ENCODE measurements around the gene FZD10.

The FZD10 gene

GRCh38 chr12:130155416-130156073 is 6.7 kb upstream of the FZD10 start:
- no peak for DNase-seq (ENCODE audit: low spot score)

DNA sequence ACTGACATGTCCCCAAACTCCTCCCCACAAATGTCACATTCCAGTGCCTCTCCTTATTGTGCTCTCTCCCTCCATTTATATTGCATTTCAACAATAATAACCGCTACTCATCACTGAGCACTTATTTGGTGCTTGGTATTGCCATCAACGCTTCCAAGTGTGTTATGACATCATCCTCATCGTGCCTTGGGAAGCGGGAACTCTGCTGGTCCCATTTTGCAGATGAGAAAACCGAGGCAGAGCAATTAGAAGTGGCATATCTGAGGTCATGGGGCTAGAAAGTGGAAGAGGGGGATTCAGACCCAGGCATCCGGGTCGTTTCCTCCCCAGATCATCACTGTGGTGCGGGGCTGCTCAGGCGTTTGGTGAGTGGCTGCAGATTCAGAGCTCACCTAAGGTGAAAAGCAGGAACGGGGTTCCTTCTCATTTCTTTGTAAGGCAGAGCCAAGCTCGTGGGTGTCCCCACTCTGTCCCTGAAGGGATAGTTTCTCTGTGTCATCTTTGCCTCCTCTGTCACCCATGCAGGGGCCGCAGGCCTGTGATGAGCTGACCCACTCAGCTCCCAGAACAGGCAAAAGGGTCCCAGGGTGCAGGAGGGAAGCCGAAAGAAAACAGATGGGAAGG is 5.5 kb upstream of the FZD10 start:
- no peak for DNase-seq (ENCODE audit: low spot score)

- DNase-seq (ENCODE audit: low spot score), result no peak
Measured at GRCh38 chr12:130157998-130158753, 4.1 kb upstream of the FZD10 start.

GRCh38 chr12:130158754-130159059 is 3.6 kb upstream of the FZD10 start:
- no peak for DNase-seq (ENCODE audit: low spot score)

- DNase-seq (ENCODE audit: low spot score), result no peak
Measured at GRCh38 chr12:130160306-130160705, 2.0 kb upstream of the FZD10 start.

DNA sequence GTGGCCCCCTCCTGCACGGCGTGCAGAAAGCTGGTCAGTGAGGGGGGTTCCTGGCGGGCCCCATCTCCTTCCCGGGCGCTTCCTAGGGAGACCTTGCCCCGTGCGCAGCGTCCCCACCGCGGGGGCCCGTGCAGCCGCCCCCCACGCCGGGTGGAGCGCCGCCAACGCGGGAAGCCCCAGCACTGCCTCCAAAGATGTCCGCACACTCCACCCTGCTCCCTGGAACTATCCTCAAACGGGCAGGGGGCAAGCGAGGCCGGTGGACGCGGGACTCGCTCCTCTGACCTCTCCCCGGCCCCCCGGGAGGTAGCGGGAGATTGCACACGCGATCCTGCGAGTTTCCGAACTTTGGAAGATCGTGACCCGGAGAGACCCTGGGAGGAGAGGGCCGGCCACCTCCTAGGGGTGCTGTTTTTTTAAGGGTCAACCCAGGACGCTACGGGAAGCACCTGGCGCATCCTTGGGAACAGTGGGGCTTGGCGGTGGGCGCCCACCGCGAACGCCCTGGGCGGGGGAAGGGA is 1.5 kb upstream of the FZD10 start:
- DNase-seq (ENCODE audit: low spot score), result no peak

- no peak for DNase-seq (ENCODE audit: low spot score)
Measured at GRCh38 chr12:130161261-130162243, 712 bp upstream of the FZD10 start.

- DNase-seq (ENCODE audit: low spot score), result no peak
Measured at GRCh38 chr12:130162745-130163460, 639 bp downstream of the FZD10 start.

- DNase-seq (ENCODE audit: low spot score), result no peak
Measured at GRCh38 chr12:130163461-130164215, 1.4 kb downstream of the FZD10 start.

- DNase-seq (ENCODE audit: low spot score), result no peak
Measured at GRCh38 chr12:130164216-130164542, 1.9 kb downstream of the FZD10 start.

- DNase-seq (ENCODE audit: low spot score), result no peak
Measured at GRCh38 chr12:130164936-130165335, 2.7 kb downstream of the FZD10 start.

GRCh38 chr12:130166306-130166705 is 4.0 kb downstream of the FZD10 start:
- no peak for DNase-seq (ENCODE audit: low spot score)

GRCh38 chr12:130167537-130167936 is 5.3 kb downstream of the FZD10 start:
- DNase-seq (ENCODE audit: low spot score), result no peak

GRCh38 chr12:130169256-130169655 is 7.0 kb downstream of the FZD10 start:
- DNase-seq (ENCODE audit: low spot score), result no peak

- no peak for DNase-seq (ENCODE audit: low spot score)
Measured at GRCh38 chr12:130169924-130170323, 7.7 kb downstream of the FZD10 start.

GRCh38 chr12:130170611-130171010 is 8.3 kb downstream of the FZD10 start:
- no peak for DNase-seq (ENCODE audit: low spot score)

DNA sequence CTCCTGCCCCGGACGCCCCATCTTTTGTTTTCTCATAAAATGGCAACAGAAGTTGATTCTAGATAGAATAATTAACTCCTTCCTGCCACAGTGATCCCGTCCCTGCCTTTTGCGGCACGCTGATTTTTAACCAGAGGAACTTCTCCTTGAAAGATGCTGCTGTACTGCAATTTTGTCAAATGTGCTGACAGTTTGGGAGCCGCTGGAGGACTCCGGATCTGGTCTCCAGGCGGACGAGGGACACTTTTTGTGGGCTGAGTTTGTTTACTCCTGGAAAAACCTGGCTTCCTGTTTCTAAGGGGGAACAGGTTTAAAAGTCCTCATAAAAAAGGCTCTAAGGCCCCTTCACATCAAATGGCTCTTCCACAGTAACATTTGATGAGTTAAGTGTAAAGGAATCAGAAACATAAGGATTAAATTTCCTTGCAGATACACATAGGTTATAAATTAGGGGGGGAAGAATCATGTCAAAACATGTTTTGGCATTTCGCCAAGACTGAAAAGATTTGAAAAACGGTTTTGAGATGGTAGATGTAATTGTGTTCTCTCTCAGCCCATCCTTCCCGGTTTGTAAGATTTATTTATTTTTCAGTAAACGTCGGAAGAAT is 15.5 kb downstream of the FZD10 start:
- no peak for DNase-seq (ENCODE audit: low spot score)

DNA sequence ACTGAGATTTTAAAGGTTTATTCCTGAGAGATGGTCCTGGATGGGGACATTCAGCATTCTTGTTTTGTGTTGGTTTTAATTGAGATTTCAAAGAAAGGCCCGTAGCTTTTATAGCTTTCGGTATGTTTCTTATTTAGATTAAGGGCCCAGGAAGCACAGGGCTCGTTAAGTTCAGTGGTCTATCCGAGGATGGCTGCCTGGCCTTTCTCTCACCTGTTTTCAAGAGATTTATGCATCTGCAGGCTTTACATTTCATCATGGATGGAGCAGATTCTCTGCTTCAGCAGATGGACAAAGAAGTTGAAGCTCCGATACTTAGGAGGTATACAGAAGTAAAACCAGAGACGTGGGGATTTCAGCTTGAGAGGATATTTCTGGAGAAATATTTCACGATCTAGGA is 16.0 kb downstream of the FZD10 start:
- DNase-seq (ENCODE audit: low spot score), result no peak

DNA sequence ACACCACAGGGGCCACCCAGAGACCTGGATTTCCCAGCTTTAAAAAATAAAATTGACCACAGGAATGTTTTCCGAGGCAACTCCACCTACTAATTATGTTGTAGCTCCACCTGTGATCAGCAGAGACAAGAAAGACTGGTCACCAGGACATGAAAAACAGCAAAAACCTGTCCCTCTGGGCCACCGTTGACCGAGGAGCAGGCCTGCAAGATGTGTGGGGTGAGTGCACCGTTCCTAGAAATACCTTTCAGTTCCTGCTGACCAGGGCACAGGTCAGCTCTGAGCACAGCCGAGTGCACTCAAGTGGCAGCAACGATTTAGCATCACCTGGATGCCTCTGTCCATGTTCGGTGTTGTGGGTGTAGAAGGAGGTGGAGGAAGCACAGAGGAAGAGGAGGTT is 16.9 kb downstream of the FZD10 start:
- no peak for DNase-seq (ENCODE audit: low spot score)

- no peak for DNase-seq (ENCODE audit: low spot score)
Measured at GRCh38 chr12:130179621-130180020, 17.4 kb downstream of the FZD10 start.
